Occipital lobe (tissue), 2 donors: Measurements from ENCODE around the gene TAS2R50. TPM values are rescaled to one million over a fixed set of nuclear protein-coding genes. Genes with fewer than 3 reads are reported as not detected.

Experiments
- DNase-seq: peaks from one replicate; lab custom pipeline; 2025; lab: John Stamatoyannopoulos, UW
- total RNA-seq: library from RNA; depleted of rRNA; stranded (reverse); fragments of >200 nt; gene quantifications from one replicate; pipeline ENCODE4 v1.2.3, GENCODE V29; 2014

Gene TAS2R50
- total RNA-seq, 1 donor from 2014 or later: 12.6 TPM

DNA sequence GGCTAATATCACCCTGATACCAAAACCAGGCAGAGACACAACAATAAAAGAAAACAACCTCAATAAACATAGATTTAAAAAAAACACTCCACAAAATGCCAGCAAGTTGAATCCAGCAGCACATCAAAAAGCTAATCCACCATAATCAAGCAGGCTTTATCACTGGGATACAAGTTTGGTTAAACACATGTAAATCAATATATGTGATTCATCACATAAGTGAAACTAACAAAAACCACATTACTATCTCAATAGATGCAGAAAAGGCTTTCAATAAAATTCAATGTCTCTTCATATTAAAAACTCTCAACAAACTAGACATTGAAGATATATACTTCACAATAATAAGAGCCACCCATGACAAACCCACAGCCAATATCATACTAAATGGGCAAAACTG is 30.6 kb downstream of the TAS2R50 start:
- DNase-seq: no peak

DNA sequence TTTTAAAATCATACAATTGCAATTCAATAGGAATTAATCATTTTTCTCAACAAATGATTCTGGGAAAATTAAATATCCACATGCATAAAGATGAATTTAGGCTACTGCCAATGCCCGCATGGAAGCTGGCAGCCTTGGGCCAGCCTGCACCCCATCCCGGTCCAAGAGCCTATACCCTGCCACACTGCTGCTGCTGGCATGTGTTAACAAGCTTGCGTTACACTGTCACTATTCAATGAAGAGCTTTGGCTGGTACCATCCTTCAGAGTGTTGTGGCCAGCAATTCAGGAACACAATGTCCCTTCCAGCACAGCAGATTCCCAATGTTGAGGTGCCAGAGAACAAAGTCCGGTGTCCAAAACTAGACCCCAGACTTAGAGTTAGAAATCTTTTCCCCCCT is 34.1 kb downstream of the TAS2R50 start:
- no peak for DNase-seq

GRCh38 chr12:10943167-10943566 is 43.5 kb downstream of the TAS2R50 start:
- DNase-seq: no peak

DNA sequence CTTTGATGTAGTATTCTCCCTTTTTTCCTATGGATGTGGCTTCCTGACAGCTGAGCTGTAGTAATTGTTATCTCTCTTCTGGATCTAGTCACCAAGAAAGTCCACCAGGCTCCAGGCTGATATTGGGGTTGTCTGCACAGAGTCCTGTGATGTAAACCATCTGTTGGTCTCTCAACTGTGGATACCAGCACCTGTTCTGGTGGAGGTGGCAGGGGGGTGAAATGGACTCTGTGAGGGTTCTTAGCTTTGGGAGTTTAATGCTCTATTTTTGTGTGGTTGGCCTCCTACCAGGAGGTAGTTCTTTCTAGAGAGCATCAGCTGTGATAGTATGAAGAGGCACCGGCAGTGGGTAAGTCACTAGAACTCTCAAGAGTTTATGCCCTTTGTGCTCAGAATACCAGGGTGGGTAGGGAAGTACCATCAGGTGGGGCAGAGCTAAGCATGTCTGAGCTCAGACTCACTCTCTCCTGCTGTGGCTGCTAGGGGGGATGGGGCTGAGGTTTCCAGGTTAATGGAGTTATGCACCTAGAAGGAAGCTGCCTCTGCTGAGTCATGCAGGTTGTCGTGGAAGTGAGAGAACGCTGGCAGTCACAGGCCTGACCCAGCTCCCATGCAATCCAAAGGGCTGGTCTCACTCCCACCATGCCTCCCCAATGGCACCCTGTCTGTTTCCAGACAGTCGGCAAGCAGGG is 44.6 kb downstream of the TAS2R50 start:
- no peak for DNase-seq

DNA sequence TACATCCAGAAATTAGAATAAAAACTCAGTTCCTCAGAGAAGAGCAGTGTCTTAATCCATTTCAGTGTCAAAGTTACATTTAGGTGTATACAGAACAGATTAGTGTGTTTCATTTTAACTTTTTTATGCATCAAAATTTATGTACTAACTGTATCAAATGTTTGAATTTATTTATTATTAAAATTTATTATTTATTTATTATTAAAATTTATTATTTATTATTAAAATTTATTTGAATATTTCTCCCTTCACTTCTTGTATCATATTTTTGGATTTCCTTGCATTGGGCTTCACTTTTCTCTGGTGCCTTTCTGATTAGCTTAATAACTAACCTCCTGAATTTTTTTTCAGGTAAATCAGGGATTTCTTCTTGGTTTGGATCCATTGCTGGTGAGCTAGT is 45.3 kb downstream of the TAS2R50 start:
- no peak for DNase-seq

GRCh38 chr12:10940389-10940788 is 46.3 kb downstream of the TAS2R50 start:
- DNase-seq: no peak

GRCh38 chr12:10939163-10939562 is 47.5 kb downstream of the TAS2R50 start, which contains the start of gene TAS2R14:
Gene TAS2R14 (minus strand): TSS chr12:10939263. CDS start chr12:10939207, 56 bp downstream.
- no peak for DNase-seq

- DNase-seq: no peak
Observed at GRCh38 chr12:10936506-10936905, 50.2 kb downstream of the TAS2R50 start.

Other genes starting within 250 kb of the TAS2R50 start
- gene TAS2R7, start 184.3 kb downstream of the TAS2R50 start, total RNA-seq: 1.1 TPM
- gene TAS2R8, start 179.6 kb downstream of the TAS2R50 start, total RNA-seq: 0.31 TPM
- 1.2 TPM for gene TAS2R9, start 176.7 kb downstream of the TAS2R50 start, total RNA-seq
- 5.5 TPM for gene TAS2R10, start 160.6 kb downstream of the TAS2R50 start, total RNA-seq
- 4.8 TPM for gene PRR4, start 137.4 kb downstream of the TAS2R50 start, total RNA-seq
- gene PRH1, start 102.7 kb downstream of the TAS2R50 start, total RNA-seq: 95.9 TPM
- gene TAS2R13, start 77.3 kb downstream of the TAS2R50 start, total RNA-seq: 8.3 TPM
- gene PRH2, start 57.7 kb downstream of the TAS2R50 start, total RNA-seq: 0.62 TPM
- 11.4 TPM for gene TAS2R14, start 47.6 kb downstream of the TAS2R50 start, total RNA-seq
- 22.9 TPM for gene TAS2R20, start 11.4 kb upstream of the TAS2R50 start, total RNA-seq
- gene TAS2R19, start 35.7 kb upstream of the TAS2R50 start, total RNA-seq: 28.7 TPM
- 25.0 TPM for gene TAS2R31, start 44.5 kb upstream of the TAS2R50 start, total RNA-seq
- 12.3 TPM for gene TAS2R46, start 75.4 kb upstream of the TAS2R50 start, total RNA-seq
- 13.6 TPM for gene TAS2R43, start 105.4 kb upstream of the TAS2R50 start, total RNA-seq
- 22.1 TPM for gene TAS2R30, start 147.7 kb upstream of the TAS2R50 start, total RNA-seq
- 13.7 TPM for gene SMIM10L1, start 184.3 kb upstream of the TAS2R50 start, total RNA-seq
- not detected for gene TAS2R42, start 200.0 kb upstream of the TAS2R50 start, total RNA-seq